Measurements from ENCODE around the gene ADAMTS18.

ADAMTS18 gene

GRCh38 chr16:77308163-77308561 is 126.7 kb downstream of the ADAMTS18 start:
- no peak for DNase-seq (ENCODE audit: low read depth)
- TF ChIP-seq CTCF (IDR thresholded peaks at IDR 0.05; ENCODE audit: control insufficient read depth, extremely low read depth, insufficient read depth): no peak
- no peak overlapping the region for H3K4me3 ChIP-seq (ENCODE audit: low read depth, low read length)

GRCh38 chr16:77307426-77308162 is 127.2 kb downstream of the ADAMTS18 start:
- no peak for DNase-seq (ENCODE audit: low read depth)
- TF ChIP-seq CTCF (IDR thresholded peaks at IDR 0.05; ENCODE audit: control insufficient read depth, extremely low read depth, insufficient read depth): no peak
- no peak overlapping the region for H3K4me3 ChIP-seq (ENCODE audit: low read depth, low read length)

- no peak for TF ChIP-seq CTCF (IDR thresholded peaks at IDR 0.05; ENCODE audit: control insufficient read depth, extremely low read depth, insufficient read depth)
- no peak overlapping the region for H3K4me3 ChIP-seq (ENCODE audit: low read depth, low read length)
Measured at GRCh38 chr16:77306075-77306474, 128.8 kb downstream of the ADAMTS18 start.

GRCh38 chr16:77304877-77305276 is 130.0 kb downstream of the ADAMTS18 start:
- H3K4me3 ChIP-seq (ENCODE audit: low read depth, low read length): no peak overlapping the region
- peak; percentile 87 for DNase-seq (ENCODE audit: low read depth)
- TF ChIP-seq CTCF (IDR thresholded peaks at IDR 0.05; ENCODE audit: control insufficient read depth, extremely low read depth, insufficient read depth): no peak

More at GRCh38 chr16:77306075-77306474, 128.8 kb downstream of the ADAMTS18 start:
- peak; percentile 53 for DNase-seq (ENCODE audit: low read depth)

GRCh38 chr16:77304134-77304533 is 130.7 kb downstream of the ADAMTS18 start:
- TF ChIP-seq CTCF (IDR thresholded peaks at IDR 0.05; ENCODE audit: control insufficient read depth, extremely low read depth, insufficient read depth): no peak
- no peak for DNase-seq (ENCODE audit: low read depth)
- no peak overlapping the region for H3K4me3 ChIP-seq (ENCODE audit: low read depth, low read length)

- TF ChIP-seq CTCF (IDR thresholded peaks at IDR 0.05; ENCODE audit: control insufficient read depth, extremely low read depth, insufficient read depth): no peak
- H3K4me3 ChIP-seq (ENCODE audit: low read depth, low read length): no peak overlapping the region
- no peak for DNase-seq (ENCODE audit: low read depth)
Measured at GRCh38 chr16:77302674-77303073, 132.2 kb downstream of the ADAMTS18 start.

- no peak overlapping the region for H3K4me3 ChIP-seq (ENCODE audit: low read depth, low read length)
- TF ChIP-seq CTCF (IDR thresholded peaks at IDR 0.05; ENCODE audit: control insufficient read depth, extremely low read depth, insufficient read depth): no peak
- no peak for DNase-seq (ENCODE audit: low read depth)
Measured at GRCh38 chr16:77302249-77302648, 132.6 kb downstream of the ADAMTS18 start.

All from LNCaP clone FGC (cell line).